CD4-positive, alpha-beta T cell treated with Interleukin-2 at 100 ng/mL for 4 hours (primary cell): ENCODE data around the gene PACRG.

Experiments used
- DNase-seq: peaks from one replicate; pipeline ENCODE4 v3.0.0-alpha.2; 2020; ENCODE audit warnings: low spot score

Gene PACRG

DNA sequence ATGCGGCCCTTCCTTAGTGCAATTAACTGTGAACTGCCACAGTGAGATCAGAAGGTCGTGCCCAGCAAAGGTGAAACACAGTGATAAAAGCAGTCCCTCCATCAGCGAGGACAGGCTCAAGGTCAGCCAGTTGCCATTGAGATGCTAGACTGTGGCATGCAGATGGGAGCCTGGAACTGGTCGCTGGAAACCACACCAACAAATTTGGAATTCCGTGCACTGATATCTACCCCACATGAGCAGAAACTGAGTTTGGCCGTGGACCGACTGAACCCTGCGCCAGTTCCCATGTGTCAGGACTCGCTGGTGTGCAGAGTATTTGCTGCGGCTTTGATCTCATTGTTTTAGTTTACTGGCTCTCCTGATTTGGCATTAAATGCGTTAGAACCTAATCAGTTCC lies 561.1 kb downstream of the PACRG start:
- DNase-seq = no peak

DNA sequence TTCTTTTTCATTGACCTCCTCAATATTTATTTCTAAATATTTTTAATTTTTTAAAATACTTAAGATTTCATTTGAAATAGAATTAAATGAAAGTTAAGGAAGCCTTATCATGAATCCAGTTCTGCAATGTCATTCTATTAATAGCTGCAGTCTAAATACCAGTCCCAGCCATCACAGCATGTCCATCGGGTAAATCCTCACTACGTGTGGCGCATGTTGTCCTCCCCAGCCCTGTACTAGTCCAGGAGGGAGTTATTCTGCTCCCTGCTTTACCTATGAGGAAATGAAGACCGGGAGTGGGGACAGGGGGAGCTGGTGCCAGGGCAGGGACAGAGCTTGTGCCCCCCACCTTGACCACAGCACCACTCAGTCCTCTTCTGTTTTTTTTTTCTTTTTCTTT lies 561.7 kb downstream of the PACRG start:
- DNase-seq = no peak

DNA sequence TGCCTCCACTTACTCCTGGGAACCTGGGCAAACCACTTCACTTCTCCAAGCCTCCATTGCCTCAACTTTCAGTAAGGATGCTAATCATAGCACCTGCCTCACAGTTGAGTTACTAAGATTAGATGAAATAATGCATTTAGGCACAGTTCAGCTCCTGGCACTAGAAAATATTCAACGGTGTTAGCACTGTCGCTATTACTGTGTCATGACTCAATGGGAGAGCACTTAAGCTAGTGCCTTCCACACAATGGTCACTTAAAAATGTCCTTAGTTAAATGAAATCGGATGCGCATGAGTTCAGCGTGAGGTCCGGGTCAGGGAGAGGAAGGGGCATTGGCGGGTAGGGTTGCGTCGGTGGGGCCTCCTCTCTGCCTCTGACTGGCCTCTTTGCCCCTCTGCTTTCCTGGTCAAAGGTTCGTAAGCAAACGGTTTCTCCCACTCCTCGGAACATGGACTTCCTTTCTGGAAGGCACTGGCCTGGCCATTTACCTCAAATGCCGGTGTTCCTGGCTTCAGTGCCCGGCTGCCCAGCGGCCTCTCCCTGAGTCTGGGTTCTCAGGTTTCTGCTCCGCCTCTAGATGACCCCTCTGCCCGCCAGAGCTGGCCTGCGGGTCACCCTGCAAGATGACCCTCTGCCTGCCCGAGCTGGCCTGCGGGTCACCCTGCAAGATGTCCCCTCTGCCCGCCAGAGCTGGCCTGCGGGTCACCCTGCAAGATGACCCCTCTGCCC lies 562.9 kb downstream of the PACRG start:
- no peak for DNase-seq

DNA sequence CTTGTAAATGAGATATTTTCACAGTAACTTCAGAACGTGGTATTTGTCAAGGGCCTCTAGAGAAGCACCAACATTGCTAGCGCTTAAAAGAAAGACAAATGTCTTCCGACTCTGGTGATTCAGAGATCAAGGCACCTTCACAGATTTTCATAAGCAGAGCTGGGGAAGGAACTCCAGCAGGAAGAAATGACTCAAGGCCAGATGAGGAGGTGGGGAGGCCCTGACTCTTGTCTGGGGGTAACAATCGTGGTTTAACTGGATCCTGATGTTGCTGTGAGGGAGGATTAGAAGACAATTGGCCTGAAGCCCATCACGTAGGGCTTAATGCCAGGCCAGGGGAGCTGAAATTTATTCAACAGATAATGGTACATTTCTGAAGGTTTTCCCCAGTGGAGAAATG lies 563.8 kb downstream of the PACRG start:
- no peak for DNase-seq

DNA sequence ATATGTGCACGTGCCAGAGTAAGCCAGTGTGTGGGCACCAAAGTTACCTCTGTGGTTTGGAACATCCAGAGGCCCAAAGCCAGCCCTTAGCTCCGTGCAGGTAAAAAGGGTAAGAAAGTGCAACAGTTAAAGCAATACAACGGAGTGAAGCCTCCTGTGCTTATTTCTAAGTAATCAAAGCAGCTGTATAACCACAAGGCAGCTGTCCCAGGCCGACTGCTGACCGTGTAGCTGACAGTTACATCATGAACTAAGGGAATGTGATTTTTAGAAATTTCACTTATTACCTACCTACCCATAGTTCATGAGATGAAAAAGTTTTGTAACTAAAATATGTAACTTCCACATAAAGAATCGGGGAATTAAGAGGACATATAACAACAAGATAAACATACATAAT lies 565.5 kb downstream of the PACRG start:
- DNase-seq = no peak

DNA sequence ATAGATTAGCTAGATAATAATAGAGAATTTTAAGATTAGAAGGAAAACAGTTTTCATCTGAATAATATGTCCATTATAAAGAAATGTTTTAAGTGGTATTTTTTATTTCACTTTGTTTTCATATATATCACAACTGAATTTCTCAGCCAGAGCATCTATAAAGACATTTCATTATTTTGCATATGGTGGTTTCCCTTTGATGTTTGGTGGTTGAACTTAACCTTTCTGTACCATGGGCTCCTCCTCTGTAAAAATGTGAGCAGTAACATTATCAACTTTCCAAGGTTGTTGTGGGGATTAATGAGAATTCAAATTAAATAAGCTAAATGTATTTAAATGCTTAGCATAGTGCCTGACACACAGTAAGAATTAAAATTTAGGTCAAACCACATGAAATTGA lies 567.0 kb downstream of the PACRG start:
- DNase-seq = no peak

DNA sequence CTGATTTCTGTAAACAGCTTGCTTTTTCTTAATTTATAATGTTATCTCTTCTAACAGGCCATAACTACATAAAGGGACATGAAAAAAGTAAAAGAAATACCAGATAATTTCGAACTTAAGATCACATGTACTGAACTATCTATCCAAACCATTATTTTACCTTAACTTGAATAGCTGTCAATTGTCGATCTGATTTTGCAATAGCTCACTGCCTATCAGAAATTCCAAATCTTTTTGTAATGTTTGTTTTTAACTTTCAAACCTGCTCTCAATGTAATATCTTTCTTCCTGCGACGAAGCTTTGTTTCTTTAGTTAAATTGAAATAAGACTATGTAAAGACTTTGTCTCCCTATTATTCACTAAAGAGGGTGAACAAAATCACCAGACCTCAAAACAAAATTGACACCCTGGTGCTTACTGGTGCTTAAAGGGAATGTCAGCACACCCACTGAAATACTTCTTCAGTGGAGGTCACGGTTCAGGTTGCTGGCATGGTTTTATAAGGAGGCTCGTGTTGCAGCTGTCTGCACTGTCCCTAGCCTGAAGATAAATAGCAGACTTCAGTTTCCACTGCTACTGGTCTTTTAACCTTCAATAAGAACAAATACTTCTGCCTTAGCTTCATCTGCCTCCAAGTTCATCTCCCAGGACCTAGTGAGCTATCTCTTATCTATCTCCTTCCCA lies 569.2 kb downstream of the PACRG start:
- no peak for DNase-seq

DNA sequence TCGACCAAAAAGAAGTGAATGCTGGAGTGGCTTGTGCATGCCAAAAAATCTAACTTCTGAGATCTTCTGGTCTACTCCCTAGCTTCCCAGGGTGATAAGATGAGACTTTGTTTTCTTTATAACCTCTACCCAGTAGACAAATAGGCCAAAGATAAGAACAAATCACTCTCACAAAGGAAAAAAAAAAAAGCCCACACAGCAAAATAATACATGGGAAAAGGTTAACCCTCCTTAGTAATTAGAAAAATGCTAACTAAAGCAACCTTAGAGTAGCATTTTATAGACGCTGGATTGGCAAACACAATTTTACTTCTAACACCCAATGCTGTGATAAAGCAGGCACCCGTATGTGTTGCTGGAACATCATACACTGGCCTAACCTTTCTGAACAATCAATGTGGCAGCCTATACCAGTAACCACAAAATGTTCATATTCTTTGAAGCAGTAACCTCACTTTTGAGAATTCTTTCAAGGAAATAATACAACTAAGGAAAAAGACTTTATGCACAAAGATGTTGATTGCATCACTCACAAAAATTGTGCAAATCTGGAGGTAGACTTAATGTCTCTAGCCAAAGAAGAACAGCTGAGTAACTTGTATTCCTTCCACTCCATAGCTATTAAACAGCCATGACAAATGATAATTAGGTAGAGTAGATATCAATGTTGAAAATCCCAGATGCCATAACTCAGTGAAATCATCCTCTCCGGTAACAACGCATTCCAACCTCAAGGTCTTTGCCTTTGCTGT lies 570.5 kb downstream of the PACRG start:
- DNase-seq = no peak

DNA sequence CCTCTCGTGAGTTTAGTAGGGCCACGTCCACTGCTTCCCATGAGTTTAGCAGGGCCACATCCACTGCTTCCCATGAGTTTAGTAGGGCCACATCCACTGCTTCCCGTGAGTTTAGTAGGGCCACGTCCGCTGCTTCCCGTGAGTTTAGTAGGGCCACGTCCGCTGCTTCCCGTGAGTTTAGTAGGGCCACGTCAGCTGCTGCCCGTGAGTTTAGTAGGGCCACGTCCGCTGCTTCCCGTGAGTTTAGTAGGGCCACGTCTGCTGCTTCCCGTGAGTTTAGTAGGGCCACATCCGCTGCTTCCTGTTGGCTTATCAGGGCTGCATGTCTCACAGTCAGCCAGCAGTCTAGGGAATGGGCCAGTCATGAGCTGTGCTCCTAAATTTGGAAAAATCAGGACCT lies 573.1 kb downstream of the PACRG start:
- no peak for DNase-seq

DNA sequence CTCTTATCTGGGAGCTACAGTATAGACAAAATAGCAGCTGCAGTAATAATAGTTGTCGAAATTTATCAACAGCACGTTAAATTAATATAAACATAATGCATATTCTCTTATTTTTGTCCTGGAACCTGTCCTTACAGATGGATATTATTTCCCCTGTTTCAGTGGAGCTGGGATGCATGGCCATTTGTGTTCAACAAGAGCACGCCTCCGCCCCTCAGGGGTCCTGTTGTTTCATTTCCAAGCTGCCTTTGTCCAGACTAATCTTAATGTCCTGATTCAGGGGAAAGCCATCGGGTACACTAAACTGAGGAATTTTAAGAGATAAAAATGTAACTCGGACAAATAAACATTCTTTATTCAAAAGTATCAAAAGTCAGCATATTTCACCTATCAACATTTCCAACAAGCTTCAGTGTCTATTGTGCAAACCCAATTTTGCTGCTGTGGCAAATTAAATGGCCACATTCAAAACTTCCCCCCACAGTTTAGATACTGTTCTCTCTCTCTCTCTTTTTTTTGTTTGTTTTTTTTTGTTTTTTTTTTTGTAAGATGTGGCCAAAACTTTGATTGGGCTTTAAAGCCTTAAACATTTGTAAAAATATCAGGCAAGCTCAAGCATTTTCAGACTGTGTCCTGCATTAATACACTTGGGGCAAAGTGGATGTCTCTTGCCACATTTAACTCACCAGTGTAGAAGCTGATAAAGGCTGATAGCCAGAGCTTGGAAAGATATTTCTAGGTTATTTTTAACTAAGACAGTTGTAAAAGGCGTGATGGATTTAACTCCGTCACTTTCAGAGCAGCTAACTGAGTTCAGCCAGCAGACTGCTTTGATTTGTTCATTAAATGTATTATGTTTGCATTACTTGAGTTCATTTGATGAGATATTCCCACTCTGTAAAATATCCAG lies 574.2 kb downstream of the PACRG start:
- no peak for DNase-seq

DNA sequence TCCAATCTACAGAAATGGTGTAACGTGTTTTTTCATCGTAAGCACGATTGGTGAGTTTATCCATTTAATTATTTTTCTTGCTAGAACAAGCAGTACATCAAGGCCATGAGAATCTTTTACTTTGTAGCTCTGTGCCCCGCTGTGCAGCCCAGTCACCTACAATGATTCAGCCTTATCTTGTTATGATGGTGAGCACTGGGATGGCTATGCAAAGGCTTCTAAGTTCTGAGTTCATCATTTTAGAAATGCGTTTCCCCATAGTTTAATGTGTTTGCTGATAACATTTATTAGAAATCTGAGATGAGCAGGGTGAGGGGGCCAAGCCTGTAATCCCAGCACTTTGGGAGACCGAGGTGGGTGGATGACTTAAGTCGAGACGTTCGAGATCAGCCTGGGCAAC lies 575.0 kb downstream of the PACRG start:
- DNase-seq = no peak

DNA sequence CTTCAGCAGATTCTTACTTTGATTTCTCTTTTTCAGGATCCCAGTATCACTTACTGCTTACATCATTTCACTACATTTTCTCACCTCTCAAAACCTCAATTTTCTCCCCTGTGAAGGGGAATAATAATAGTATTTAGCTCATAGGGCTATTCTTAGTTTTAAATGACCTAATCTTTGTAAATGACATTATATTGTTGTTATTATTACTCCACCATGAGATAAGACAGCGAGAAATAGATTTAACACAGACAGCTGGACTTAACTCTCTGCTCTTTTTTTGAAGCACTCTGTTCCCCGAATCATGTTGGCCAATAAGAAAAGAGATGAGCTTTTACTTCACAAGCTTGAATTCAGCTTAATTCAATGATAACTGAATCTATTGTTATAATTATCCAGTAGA lies 578.2 kb downstream of the PACRG start:
- DNase-seq = no peak

DNA sequence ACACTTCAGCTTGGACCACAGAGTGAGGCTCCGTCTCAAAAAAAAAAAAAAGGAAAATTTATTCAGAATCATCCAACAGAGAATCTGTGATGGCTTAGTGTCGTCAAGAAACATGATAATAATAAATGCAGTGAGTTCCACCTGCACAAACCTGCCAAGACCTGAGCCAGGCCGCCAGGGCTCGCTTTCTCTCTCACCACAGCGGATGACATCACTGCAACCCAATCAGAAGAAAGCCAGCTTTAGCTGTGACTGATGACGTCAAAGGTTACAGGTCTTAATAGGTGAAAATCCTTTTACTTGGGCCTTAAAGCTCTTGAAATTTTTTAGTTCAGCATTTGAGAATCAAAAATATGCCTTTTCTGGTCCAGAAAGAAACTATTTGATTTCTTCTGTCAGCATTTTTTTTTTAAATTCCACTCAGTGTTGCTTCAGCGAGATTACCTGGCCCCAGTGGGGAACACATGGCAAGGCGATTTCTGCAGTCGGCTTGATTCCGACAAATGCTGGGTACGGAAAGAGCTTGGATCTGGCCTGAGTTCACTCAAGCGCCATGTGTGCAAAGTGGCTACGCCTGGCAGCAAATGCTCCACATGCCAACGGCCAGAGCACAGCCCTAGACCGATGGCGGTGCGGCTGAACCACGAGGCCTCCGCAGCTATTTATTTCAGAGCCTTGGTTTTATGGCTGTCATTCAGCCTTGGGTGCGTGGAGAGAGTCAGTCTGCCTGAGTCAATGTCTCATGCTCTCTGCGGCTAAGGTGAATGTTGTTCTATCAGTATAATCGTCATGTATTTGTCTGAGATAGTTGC lies 581.1 kb downstream of the PACRG start:
- DNase-seq = no peak

DNA sequence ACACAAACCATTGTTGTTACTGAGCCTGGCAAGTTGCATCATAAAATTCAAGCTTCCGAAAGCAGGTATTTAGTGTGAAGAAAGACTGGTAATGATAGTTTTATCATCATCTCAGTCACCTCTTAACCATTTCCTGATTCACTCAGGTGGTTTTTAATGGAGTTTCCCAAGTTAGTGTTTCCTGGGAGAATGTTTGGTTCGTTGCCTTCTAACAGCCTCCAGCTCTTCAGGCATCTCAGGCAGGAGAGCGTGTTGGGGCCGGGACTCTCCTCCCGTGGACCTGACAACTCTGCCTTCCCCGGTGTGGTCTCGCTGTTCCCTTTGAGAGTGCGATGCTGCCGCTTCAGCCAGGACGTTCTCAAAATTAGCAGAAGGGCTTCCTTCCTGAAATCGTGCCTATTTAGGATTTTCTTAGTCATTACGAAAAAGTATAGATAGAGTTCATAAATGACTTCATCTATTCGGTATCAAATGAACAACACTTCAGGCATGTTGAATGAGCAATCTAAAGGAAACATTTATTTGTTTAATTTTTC lies 581.8 kb downstream of the PACRG start:
- no peak for DNase-seq

DNA sequence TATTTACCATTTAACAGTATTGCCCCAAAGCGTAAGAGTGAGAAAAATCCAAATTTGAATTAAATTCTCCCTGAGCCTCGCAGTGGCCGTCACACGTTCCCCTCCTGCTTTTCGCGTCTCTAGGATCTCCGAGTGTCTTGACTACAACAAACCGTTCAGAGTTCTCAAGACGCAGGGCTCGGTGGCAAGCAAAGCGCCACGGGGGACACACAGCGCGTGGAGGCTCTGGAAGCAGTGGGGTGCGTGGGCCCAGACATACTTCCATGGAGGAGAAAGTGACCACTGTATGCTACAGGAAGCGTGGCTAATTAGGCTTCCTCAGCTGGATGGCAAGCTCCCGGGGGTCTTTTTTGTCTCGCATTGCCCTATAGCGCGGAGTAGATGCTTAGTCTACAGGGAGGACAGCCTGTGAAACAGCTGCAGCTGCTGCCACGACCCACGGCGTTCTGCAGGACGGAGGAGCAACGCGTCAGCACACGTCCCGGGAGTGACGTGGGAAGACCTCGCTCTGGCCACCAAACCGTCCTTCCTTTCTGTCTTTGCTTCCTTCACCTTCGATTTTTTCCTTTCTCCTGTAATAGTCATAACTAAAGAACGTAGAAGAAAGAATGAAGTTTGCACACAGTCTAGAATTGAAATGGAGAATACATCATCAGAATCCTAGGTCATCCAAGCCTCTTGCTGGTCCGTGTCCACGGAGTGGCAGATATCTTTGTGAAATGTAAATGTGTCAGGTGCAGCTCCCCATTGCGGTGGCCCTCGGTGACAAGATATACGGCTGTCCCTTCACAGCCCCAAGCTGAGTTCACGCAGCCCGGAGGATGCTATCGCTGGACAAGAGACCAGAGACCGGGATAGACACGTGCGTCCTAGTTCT lies 582.6 kb downstream of the PACRG start:
- no peak for DNase-seq

DNA sequence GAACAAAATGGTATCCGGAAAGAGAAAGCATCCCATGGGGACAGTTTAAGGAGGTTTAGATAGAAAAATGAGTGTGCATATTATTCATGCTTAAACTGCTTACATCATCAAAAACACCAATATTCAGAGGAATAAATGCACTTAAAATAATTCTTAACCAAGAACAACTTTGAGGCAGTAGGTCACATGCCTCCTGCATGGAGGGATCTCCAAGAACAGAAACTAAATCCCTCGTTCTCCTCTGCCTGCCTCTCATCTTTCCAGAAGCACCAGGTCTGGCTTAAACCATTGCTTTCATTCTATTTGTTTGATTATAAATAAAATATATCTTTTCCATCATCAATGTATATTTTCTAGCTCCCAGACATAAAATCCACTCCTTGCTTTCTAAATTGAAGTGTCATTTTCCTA lies 583.2 kb downstream of the PACRG start:
- no peak for DNase-seq

DNA sequence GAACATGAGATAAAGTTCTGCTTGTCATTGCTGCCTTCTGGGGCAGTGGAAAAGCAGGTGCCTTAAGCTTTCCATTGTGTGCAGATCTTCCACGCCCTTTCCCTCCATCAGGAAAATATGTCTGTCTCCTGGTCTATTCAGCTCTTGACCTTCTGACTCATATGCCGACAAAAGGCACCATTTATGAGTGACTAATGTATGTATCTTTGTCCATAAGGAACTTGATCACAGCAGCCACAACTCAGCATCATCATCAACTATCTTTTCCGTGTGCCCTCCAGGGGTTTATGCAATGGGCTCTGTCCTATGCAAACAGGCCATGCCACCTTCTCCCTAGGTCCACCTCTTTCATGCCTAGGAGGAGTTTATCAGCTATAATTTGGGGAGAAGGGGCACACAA lies 584.1 kb downstream of the PACRG start:
- no peak for DNase-seq

DNA sequence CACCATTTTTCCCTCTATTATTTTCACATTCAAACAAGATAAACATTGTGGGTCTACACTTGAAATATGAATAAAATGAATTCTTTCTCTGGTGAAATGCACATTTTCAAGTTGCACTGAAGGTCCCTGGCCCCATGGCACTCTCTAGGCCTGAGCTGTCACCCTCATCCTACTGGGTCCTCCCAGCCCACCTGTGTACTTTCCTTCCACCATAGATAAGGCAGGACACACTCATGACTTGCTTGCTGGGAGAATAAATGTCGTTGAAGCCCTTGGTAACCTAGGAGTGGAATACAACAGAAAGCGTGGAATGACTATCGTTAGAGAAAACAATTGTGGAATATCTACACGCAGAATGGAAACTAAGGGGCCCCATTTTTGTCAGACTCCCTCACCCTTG lies 585.8 kb downstream of the PACRG start:
- no peak for DNase-seq

DNA sequence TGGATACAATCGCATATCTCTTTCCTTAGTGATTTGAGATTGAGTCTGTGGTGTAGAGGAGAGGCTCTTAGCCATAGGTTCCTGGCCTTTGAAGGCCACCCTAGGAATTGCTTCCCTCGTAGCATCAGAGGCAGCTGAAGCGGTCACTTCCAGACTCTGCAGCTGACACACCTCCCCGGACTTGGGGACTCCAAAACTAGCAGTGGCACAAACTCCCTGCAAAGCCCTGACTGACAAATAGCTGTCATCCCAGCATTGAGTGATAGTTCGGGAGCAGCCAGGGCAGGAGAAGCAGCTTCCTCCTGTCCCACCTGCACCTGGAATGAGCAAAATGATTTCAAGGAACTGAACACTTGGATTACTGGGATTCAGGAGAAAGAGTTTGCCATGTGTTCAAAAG lies 586.2 kb downstream of the PACRG start:
- DNase-seq = no peak
